NCI-H1930 (cell line): ENCODE results near the gene HNRNPR.
A peak's percentile ranks its signal among the peaks of the same experiment; 100 is the strongest.

Source experiments
- DNase-seq, 2 experiments: peaks; one replicate each; lab custom pipeline; 2025; lab: John Stamatoyannopoulos, UW

Gene HNRNPR

GRCh38 chr1:23368562-23369334, 24.7 kb upstream of the HNRNPR start:
- DNase-seq = peak; percentile 88 to 97

DNA sequence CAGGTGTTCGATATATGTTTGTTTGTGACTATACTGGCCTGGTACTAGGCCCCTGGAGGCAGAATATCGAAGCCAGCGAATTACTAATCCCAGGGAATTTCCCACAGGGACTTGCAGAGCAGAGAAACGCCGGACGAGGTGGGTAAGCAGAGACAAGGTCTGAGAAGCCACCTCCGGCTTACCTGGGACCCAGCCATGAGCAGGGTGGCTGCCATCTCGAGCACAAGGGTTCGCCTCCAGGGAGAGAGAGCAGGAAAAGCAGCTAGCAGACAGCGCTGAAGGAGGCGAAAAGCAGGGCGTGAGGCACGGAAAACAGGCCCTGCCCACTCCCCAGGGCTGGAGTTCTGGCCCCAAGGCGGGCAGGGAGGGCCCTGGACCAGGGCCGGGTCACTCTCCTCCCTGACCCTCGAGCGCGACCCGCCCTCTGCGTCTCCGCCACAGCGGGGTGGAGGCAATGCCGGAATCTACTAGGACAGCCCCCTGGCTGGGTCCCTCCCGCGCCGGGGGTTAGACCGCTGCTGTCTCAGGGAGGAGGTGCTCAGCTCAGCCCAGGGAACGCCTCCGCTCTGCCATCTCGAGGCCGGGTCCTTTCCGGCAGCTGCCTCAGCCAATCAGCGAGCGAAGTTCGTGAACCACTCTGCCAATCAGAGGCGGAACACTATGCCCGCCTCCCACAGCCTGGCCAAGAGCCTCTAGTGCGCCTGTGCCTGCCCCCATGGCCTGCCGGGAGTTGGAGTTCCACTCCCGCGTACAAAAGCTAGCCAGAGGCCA, 23.9 kb upstream of the HNRNPR start:
- DNase-seq = peak; percentile 98 to 99

GRCh38 chr1:23367451-23367790, 23.3 kb upstream of the HNRNPR start:
- no peak for DNase-seq

DNA sequence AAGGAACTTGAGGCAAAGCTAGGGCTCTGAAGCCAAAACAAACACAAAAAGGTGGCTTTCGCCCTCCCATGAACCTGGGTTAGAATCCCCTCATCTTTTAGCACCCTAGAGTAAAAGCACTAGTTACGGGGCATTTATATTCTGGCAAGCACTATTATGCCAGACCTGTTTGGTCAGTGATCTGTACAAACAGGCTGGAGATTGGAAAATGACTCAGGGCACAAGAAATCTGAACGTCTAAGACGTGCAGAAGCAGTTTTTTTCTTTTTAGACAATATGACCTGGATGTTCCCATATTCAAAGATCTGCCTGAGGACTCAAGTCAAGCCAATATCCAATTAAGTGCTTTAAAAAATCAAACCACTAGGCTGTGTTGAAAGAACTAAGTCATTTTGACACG, 22.5 kb upstream of the HNRNPR start:
- DNase-seq = no peak

DNA sequence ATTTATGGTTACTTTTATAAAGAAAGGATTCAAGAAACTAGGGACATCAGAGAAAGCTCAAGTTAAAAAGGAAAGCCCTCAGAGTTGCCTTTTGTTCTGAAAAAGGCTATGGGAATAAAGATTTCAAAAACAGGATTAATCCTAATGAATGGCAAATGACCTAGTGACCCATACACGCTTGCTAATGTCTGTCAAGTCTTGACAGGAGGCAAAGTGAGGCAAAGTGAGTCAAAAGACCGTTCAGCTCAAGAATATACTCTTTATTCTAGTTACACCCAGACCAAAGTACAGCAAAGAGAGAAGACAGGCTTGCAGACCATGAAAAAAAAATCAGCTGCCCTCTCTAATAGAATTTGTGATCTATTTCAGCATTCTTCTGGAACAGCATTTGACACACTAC, 22.1 kb upstream of the HNRNPR start:
- no peak for DNase-seq

- DNase-seq = no peak
Measured at GRCh38 chr1:23362218-23362713, 18.2 kb upstream of the HNRNPR start.

GRCh38 chr1:23358310-23358875, 14.3 kb upstream of the HNRNPR start:
- DNase-seq = no peak

DNA sequence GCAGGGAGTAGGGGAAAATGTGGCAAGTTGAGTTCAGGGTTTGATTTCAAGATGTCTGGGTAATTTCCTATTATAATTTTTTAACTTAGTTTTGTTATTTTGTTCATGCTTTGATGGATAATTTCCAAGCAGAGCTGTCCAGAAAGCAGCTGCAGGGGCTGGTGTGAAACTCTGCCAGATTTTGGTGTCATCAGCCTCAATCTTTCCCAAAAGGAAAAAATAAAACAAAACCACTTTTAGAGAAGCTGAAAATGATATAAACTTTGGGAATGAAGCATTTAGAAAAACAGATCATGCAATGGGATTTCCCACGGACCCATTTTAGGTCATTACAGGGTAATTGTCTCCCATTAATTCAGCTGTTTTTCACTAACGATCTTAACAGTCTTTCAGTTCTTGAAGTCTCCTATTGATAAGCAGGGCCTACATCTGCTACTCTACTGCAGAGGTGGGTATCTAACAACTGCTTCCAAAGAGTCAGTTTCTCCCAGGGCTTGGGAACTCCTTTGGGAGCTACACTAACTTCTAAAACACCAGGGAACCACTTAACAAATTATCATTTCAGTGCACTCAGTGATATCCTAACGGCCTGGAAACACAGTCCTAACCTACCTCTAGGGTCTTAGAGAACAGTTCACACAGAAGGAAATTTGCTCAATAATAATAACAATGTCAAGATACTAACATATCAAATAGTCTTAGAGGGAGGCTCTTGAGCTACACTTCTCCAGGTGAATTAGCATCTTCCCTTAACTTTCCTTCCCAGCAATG, 13.2 kb upstream of the HNRNPR start:
- no peak for DNase-seq

DNA sequence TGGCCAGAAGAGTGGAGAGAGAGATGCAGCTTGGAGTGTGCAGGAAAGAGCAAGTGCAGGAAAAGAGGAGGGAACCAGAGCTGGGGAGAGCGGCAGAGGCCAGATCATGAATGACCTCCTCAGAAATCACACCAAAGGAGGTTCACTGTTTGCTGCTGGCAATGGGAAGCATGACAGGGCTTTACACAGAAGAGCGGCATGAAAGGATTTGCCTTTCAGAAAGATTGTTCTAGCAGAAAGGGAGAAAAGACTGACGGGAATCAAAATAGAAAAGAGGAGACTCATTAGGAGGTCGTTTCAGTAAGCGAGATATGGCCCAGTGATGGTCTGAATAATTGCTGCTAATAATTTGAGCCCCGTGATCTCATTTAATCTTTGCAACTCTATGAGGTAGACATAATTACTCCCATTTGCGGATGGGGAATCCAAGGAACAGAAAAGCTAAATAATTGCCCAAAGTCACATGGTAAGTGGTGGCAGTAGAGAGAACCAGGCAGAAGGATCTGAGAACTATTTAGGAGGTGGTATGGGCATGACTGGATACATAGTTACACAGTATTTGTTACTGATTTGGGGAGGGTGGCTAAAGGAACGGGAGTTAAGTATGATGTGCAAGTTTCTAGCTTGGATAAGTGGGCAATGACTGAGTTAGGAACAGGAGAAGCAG, 12.5 kb upstream of the HNRNPR start:
- DNase-seq = no peak

- no peak for DNase-seq
Measured at GRCh38 chr1:23354245-23354644, 10.2 kb upstream of the HNRNPR start.

DNA sequence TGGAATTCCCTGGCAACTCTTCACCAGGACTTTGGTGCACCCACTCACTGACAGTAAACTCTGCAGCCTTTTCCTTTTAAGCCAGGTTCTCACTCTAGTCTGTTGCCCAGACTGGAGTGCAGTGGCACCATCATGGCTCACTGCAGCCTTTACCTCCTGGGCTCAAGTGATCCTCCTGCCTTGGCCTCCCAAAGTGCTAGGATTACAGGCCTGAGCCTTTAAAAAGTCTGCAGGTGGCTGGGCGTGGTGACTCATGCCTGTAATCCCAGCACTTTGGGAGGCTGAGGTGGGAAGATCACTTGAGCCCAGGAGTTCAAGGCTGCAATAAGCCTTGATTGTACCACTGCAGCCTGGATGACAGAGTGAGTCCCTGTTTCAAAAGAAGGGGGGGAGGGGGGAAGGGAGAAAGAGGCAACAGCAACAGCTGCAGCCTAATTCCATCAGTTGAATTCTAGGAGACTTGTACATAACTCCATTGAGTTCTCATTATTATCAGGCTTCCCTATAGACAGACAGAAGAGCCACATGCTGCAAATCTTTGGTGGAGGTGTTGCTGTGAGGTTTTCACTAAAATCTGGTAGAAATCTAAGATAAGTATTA, 8.1 kb upstream of the HNRNPR start:
- no peak for DNase-seq

DNA sequence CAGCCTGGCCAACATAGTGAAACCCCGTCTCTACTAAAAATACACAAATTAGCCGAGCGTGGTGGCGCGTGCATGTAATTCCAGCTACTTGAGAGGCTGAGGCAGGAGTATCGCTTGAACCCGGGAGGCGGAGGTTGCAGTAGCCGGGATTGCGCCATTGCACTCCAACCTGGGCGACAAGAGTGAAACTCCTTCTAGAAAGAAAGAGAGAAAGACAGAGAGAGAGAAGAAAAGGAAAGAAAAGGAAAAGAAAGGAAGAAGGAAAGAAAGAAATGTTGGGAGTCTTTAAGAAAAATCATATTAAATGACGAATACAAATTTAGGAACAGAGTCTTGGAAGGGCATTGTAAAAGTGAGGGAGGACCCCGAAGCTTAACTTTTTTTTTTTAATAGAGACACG, 1.8 kb upstream of the HNRNPR start:
- DNase-seq = no peak

DNA sequence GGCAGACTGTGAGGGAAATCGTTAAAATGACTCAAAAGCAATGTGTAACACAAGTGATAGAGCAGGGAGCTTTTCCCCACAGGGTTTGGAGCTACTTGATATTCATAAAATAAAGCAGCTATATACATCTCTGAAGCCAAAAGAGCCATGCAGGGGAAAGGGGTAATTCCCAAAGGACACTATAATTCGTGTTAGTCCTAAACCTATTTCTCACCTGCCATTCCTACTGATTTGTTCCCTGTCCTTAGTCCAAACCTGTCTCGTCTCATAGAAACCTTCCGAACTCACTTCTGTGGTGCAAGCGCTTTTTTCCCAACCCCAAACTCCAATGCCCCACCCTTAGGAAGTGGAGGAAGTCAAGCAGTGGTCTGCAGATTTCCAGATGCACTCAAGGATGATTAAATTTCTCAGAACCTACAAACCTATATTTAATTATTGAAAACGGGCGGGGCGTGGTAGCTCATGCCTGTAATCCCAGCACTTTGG, 946 bp upstream of the HNRNPR start:
- DNase-seq = no peak

GRCh38 chr1:23343221-23344110, 618 bp downstream of the HNRNPR start:
- no peak for DNase-seq

DNA sequence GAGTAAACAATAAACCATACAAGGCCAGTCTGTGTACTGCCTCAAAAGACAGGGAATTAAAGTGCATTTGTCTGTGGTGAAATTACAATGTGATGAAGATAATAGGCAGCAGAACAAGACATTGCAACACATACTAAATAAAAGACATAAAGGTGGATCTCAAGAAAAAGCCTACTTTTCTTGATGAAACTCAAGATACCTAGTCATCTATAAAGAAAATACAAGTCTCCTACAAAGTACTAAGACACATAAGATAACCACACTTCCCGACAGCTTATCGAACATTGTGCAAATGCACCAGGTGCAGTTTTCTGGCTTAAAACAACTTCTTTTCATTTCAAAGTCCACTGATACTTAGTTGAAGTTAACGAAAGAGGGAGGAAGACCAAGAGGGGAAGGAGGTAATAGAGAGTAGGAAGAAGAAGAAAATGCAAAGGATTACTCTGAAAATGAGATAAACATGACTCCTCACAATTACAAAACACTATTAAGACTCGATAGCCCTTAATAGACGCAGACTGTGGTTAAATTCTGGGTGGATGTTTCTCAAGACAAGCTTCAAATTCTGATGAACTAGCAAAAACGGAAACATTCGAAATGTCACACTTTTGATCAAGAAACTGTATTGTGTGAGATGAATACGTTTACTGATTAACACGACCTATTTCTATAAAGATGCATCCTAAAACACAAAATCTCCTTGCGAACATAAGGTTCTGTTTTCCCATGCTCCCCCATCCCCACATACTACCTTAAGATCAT, 2.0 kb downstream of the HNRNPR start:
- DNase-seq = no peak

GRCh38 chr1:23339632-23340031, 4.5 kb downstream of the HNRNPR start:
- no peak for DNase-seq

DNA sequence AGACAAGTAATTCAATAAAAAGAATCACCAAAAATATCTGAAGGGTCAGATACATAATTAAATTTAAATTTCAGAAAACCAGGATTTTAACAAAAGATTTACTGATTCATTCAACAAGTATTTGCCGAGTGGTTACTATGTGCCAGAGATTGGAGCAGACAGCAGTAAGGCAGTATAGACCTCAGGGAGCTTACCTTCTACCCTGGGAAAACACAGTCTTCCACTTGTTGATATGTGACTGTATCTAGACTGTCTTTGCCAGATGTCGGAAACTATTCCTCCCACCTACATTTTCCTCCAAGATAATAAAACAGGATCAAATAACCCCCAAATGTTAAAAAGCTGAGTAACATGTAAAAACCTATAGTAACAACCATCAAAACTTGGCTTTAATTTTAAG, 6.2 kb downstream of the HNRNPR start:
- no peak for DNase-seq

DNA sequence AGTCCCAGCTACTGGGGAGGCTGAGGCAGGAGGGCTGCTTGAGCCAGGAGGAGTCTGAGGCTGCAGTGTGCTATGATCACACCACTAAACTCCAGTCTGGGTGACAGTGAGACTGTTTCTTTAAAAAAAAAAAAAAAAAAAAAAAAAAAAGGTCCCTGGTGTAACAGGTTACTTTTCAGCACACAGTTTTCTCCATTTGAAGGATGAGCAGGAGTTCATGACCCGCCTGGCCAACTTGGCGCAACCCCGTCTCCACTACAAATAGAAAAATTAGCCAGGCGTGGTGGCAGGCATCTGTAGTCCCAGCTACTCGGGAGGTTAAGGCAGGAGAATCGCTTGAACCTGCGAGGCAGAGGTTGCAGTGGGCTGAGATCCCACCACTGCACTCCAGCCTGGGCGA, 12.4 kb downstream of the HNRNPR start:
- DNase-seq = no peak

DNA sequence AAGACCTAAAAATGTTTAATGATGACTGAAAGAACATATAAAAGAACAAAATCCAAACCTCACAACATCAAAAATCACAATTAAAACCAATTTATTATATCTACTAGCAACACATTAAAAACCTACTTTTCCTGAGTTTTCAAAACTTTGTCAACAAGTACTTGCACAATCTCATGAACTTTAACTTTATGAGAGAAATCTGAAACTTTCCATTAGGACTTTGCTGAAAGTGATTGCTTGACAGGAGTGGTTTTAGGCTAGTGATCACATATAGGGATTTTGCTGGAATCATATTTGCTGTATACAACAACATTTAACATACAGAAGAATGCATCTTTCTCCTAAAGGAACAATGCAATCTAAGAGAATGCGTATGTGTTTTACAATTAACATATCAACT, 13.2 kb downstream of the HNRNPR start:
- DNase-seq = no peak
